CD4-positive, alpha-beta T cell treated with Interleukin-15 for 1 hour (primary cell): Measurements from ENCODE around the gene ACOT7.

Experiments
- DNase-seq: peaks from one replicate; pipeline ENCODE4 v3.0.0-alpha.2; 2020

ACOT7 gene

DNA sequence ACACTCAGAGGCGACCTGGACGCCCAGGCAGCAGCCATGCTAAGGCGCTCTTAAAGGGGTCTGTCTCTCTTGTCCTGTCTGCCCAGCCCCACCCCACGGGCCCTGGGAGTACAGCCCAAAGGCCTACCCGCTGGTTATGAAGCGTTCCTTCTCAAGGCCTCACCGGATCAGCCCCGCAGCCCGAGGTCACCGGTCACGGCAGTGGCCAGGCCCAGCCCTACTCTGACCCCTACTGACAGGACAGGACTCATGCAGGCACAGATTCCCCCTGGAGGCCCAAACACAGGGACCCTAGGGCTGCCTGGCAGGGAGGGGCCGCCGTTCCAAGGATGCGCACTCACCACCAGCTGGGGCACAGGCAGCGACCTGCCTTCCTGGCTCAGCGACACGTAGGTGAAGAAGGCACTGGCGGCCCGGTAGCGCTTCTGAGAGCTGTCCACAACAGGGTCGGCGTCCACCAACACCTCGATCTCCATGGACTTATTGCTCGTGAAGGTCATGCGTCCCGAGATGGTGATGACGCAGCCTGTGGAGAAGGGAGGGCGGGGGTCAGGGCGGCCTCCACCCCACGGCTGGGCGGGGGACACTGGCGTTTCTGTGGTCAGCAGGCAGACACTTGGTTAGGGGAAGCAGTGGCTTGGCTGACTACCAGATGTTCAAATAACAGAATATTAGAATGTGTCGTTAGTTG, 112.7 kb downstream of the ACOT7 start:
- no peak for DNase-seq

DNA sequence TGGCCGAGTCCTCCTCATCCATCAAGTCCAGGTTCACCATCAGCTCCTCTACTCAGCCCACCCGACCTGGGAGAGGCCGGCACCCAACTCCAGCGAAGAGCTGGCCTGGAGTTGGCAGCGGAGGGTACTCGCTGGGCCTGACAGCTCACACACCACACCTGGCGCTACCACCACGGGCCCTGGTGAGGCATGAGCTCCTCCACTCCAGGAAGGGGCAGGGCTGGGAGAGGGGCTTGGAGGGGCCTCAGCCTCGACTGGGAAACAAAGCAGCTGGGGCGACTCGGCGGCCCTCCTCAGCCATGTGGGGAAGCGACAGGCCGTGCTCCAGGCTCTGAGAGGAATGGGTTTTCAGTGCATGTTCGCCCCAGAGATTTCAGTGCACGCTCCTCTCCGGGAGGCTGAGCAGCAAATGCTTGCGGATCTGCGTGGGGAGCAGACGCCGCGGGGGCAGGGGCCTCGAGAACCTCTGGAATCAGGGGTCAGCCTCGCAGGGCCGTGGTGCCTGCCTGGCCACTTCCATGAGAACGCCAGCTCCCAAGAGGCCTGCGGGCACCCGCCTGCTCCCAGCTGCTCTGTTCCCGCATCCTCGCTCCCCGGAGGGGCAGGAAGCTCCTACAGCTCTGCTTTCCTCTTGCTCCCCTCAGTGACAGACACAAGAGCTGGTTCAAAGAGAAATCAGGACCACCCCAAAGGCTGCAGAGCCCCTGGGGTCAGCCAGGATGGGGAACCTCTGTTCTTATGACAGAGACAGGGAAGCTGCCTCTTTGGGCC, 113.8 kb downstream of the ACOT7 start:
- DNase-seq: no peak

DNA sequence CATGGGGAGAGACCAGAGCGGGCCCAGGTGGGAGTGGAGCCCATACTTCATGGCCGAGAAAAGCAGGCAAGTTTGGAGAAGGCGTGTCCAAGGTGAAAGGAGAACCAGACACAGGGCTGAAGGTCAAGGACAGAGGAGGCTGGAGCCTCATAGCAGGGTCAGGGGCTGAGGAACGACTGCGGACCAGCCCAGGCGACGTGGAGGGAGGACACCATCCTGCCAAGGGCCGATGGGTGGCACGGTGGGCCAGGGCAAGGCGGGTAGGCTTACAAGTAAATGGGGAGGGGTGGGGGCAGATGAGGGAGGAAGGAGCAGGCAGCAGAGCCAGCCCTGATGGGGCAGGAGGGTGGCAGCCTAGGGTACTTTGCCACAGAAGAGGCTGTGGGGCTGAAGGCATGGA, 114.5 kb downstream of the ACOT7 start:
- DNase-seq: no peak

DNA sequence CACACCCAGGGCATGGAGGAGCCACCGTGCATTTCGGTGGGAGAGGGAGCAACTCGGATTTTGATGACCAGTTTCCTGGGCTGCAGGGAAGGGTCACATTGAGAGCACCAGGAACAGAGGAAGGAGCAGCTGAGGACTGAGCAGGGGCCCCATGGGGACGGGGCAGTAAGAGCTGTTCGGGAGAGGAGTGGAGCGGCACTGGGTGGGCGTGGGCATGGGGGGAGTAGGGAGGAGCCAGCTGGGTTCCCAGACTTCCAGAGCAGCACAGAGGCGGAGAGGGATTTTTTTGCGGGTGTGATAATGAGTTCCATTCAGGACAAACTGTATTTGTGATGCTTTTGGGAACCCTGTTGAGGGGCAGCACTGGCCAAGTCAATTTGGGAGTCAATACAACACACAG, 115.3 kb downstream of the ACOT7 start:
- DNase-seq: no peak

DNA sequence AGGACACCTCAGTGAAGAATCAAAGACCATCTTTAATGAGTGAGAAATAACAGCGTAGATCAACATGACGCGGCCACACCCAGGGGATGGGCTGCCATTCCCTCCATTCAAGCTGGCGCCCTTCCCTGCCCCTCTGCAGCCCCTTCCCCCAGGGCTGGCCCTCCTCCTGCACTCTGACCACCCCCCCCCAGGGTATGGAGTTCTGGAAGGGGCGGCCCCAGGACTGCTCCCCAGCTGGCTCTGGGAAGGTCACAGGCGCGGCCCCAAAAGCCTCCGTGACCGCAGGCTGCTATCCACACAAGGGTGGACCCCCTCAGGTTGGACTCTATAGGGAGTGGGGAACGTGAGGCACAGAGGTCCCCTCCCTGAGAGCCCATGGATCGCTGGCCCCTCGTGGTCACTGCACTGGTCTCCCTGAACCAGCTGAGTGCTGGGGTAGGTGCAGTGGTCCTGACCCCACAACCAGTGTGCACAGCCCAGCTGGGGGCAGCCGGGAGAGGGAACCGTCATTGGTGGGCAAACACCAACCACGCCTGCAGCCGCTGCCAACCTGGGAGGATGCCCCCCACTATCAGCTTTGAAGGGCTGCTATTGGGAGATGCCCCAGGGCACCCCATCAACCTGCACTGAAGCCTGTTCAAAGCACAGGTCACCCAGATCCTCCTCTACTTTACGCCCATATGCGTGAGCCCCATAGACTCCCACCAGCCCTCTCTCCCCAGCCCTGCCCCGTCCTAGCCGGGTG, 116.6 kb downstream of the ACOT7 start:
- DNase-seq: no peak

DNA sequence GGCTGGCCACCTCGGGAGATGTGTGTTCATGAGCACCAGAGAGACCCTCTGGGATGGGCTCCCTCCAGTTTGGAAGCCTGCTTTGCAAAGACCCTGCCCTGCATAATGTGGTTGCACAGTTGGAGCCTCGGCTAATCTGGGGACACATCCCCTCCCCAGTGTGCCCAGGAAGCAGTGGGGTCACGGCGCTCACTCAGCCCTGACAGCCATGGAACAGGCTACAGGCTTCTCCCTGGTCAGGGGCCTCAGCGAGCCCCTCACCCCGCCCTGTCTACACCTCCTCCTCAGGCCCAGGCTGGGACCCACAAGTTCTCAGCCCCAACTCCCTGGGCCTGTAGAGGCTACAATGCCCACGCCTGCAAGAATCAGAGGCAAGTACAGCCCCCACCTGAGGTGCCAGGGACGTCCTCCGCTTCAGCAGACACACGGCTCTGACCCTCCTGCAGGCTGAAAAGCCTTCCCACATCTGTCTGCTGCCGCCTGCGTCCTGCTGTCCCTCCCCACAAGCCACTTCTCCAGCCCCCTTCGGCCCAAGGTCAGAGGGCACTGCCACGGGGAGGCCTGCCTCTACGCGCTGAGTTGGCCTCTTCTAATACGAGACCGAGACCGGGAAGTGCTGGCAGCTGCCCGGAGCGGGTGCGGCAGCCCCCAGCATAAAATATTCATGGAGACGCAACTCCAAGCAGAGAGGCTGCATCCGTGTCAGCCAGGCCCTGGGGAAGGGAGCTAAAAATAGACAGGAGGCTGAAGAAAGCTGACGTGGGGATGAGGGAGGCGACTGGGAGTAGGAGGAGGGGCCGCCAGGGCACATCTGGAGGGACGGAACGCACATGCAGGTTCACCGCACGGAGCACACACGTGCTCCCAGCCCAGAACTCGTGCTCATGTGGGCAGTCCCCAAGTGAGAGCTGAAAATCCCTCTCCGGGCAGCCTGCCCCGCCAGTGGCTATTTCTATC, 117.5 kb downstream of the ACOT7 start:
- no peak for DNase-seq

DNA sequence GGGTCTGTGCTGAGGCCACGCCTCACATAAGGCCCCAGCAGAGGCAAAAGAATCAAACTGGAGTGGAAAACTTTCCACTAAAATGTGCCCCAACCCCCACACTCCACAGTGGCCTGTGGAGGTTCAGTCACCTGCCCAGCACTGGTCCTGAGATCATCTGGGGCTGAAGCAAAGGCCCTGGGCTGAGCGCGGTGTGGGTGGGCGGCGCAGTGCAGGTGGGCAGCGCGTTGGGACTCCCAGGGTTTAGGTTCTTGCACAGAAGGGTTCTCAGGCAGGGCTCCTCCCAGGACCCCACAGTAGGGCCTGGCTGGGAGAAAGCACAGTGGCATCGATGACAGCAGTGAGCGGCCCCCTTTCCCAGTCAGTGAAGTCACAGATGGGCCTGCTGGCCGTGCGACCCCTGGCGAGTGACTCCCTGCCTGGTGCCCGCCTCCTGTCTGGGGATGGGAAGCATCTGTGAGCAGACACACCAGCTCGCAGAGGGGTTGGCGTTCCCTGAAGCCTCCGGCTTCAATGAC, 118.9 kb downstream of the ACOT7 start:
- no peak for DNase-seq

DNA sequence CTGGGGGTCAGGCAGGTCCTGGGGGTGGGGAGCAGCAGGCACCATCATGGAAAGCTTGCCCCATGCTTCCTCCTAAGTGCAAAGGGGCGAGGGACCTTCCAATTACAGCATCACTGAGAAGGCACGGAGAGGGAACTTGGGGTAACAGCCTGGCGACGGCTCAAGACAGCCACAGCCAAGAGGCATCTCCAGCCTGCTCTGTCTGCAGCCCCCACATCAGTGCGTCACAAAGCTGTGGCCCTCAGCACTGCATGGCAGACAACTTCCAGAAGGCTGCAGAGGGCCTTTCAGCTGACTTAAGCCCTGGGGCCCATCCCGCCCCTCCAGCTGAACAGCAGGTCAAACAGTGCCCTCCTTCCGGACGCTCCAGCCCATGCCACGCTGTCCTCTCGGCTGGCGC, 119.5 kb downstream of the ACOT7 start:
- no peak for DNase-seq

DNA sequence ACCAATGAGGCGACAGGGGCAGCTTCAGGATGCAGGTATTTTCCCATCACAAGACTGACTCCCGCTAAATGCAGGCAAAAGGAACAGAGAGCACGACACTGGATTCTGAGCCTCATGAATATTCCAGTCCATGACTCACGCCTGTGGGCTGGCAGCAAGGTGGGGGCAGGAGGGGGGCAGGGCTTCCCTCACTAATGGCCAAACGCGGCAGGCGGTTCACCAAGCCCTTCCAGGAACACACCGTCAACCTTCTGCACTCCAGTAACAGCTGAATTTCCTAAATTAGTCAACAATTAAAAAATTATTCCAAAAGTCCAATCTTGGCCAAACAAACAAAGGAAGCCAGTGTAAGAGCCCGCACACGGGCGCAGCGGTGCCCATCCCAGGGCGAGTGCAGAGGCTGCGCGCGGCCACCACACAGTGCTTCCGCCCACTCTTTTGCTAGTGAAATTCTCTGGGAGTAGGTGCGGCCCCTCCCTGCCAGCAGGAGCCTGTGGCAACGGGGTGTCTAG, 120.1 kb downstream of the ACOT7 start:
- no peak for DNase-seq

DNA sequence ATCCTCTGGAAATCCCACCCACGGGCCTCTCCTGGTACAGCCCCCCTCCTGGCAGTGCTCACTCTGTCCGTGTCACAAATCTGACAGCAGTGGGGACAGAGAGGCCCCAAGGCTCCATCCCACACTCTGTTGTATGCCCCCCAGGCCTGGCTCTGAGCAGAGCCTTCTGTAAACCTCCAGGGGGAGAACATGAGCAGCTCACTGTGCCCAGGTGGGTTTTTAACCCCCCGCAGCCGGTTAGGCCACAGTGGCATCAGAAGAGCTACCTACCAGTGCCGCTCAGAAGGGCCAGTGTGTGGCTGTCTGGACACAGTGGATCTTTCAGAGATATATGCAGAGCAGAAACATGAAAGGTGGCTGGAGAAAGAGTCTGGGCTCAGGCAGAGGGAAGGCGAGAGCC, 120.7 kb downstream of the ACOT7 start:
- no peak for DNase-seq

DNA sequence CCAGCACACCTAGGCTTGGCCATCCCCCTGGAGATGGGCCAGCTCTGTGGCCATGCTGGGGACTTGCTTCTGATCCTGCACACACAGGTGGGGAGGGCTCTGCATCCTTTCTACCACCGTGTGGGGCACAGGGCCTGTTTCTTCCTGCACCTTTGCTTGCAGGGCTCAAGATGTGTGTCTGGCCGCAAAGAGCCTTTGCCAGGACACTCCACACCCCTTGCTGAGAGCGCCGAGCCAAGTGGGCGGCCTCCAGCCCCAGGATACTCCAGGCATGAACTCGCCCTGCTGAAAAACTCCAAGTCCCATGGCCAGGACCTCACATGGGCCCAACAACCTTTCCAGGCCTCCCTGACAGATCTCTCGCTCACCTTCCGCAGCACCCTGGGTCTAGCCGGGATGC, 121.1 kb downstream of the ACOT7 start:
- no peak for DNase-seq

DNA sequence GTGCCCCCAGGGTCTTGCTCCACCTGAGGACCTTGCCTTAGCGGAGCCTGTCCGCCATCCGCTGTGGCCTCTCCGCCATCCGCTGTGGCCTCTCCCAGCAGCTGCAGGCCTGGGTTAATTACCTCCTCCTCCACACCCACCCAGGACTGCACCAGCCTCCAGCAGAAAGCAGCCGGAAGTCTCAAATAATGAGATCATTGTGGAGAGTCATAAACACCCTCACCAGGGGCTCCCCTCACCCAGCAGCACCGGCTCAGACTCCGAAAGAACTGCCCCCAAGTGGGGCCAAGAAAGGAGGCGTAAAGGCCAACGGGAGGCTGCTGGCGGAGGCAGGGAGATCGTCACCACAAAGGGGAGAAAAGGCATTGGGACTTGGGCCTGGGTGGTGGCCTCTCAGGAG, 122.0 kb downstream of the ACOT7 start:
- DNase-seq: no peak

DNA sequence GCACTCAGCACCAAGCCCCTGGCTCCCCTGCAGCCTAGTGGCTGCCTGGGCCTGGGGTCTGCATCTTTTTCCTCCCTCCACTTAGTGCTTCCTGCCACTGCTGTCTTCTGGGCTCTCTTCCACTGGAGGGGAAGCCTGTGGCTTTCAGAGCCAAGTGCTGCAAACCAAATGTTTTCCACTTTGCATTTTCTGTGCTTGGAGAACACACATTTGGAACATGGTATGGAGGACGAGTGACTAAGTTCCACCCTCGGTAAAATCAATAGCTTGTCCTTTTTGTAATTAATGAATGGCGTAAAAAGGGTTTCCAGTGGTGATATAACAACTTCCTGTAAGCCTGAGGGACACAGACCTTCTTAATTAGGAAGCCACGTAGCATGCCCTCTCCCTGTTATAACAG, 122.6 kb downstream of the ACOT7 start:
- no peak for DNase-seq

DNA sequence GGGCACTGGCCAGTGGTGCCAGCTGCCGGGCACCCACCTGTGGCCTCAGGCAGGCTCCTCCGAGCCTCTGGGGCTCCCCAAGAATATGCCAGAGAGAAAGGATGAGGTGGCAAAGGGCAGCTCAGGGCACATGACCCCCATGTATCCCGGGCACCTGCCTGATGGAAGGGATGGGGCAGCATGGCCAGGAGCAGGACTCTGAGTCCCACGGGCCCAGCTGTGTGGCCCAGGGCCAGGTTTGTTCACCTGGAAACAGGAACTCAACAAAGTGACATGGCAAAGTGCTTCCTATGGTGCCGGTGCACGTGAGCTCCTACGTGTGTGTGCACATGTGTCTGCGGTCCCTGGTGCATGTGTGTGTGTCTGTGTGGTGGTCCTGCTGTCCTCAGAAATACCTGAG, 123.2 kb downstream of the ACOT7 start:
- no peak for DNase-seq

DNA sequence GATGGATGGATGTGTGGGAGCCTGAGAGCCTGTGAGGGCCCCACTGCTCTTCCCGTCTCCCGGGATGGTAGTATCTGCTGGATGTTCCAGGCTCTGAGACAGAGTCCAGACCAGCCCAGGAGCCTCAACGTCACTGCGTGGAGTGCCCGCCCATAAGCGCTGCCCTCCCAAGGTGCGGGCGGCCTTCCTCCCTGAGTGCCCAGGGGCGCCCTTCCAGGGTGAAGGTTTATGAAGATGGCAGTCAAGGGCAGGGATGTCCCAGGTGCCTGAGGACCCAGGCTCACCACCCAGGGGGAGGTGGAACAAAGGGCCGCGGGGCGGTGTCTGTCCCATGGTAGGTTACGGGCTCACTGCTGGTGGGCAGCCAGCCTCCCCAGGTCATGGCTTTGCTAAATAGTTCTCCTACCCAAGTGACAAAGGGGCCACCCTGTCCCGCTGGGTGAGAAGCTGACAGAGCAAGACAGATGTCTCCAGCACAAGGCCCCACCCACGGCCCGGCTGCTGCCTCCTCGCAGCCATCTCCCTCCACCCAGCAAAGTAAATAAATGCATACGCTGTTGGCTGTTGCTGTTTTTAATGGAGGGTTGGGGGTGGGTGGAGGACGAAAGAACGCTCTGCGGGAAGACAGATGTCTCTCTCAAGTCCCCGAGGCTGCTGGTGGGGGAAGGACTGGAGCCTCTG, 123.7 kb downstream of the ACOT7 start:
- no peak for DNase-seq

DNA sequence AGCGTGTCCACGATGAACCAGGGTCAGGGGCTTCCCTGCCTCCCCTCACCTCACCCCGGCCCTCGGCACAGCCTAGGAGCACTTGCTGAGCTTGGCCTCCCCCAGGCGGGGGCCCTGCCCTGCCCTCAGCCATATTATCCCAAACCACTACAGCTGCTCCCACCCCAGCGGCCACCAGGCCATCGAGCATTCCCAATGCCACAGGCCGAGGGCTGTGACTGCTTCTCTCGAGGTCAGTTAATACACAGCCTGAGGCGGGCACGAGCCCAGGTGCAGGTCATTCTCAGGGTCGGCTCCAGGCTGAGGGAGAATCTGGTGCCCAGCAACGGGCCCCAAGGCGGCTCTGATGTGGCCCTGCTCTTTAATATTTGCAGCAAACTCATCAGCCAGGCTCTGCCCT, 124.3 kb downstream of the ACOT7 start:
- no peak for DNase-seq

DNA sequence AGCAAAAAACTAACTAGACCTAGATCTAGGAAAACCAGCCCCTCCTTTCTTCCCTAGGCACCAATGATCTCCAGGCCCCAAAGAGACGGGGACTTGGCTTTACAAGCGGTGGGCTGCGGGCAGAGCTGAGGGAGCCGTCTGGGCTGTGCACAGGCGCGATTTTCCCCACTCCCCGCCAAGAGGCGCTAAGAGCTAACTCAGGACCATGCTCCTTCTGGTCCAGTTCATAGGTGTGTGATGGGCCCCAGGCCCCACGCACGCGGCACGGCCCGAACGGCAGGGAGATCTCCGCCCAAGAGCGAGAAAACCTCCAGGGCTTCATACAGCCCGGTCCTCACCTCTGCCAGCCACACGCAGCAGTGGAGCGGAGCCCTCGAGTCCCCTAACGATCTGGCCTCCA, 125.2 kb downstream of the ACOT7 start:
- no peak for DNase-seq

DNA sequence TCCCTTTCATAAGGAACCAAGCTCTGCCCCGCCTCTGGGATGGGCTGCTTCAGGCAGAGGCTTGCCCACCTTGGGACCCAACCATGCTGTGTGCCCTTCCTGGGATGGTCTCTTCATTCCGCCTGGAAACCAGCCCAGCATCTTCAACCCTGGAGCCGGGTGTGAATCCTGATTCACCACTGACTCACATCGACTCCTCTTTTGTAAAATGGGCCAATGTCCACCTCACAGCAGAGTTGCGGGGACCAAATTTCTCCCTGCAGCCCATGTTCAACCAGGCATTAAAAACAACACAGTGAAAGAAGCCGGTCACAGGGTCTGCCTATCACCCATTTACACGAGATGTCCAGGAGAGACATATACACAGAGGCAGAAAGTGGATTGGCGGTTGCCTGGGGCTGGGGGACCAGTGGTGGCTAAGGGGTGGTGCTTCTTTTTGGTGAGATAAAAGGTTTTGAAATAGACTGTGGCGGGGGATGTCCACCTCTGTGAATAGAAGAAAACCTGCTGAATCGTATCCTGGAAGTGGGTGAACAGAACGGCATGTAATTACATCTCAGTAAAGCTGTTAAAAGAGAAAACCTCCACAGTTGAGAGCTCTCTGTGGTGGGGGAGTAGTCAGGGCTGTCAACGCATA, 125.8 kb downstream of the ACOT7 start:
- DNase-seq: no peak

DNA sequence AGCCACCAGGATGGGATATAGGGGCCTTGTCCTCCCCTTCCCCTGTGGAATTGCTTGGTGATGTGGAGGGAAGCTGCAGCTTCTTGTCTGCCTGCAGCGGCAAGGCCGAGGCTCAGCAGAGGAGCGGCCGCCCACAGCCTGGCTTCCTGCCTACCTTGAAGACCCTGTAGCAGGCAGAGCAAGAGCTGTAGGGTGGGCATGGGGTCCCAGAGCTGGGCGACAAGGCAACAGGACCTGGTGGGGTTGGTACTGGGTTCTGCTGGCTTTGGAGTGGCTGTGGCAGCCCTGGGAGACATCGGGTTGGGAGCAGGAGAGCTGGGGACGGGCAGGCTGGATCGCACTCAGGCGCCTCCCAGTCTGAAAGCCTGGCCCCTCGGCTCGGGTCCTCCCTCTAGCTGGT, 126.9 kb downstream of the ACOT7 start:
- no peak for DNase-seq

DNA sequence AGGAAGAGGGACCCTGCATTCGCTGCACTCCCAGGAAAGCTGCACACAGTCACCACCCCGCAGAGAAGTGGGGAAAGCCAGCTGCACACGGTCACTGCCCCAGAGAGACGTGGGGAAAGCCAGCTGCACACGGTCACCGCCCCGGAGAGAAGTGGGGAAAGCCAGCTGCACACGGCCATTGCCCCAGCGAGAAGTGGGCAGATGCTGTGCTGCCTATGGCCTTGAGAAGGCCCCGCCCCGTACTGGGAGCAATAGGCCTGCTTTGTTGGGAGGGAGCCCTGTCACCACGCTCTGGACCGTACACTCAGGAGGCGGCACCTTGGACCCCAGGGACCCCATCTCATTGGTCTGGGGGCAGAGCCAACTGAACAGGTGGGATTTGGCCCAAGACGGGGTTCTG, 128.4 kb downstream of the ACOT7 start:
- no peak for DNase-seq

DNA sequence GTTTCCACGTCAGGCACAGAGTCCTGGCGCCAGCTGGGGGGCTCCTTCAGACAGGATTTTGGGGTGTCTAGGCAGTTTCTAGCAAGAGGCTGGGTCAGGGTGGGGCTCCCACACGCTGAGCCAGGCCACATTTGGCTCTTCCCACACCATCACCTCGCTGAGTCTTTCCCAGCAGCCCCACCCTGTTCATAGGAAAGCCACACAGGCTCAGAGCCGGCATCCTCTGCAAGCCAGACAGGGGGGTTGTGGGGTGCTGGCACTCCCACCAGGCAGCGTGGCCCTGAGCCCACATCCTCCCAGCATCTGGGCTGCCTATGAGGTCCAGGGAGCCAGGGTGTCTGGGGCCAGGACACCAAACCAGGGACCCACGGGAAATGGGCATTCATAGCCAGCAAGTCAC, 129.9 kb downstream of the ACOT7 start:
- DNase-seq: no peak
